Esophagus squamous epithelium (tissue), 5 donors: Measurements from ENCODE around the gene FAM171A2. TPM values are rescaled to one million over a fixed set of nuclear protein-coding genes. Genes with fewer than 3 reads are reported as not detected.

Experiments
- DNase-seq: peaks from one replicate; lab custom pipeline; 2025; lab: John Stamatoyannopoulos, UW
- H3K27ac ChIP-seq, 4 donors: fragments of 200-600 bp; sonication (generic); one replicate each; pipeline ENCODE4 v1.5.1; 2016 to 2019; ENCODE audit warnings: mild to moderate bottlenecking in 1 of 4
- H3K27me3 ChIP-seq, 4 donors: fragments of 200-600 bp; sonication (generic); 1 replicate in 3 of 4; 2 replicates in 1 of 4; pipeline versions ENCODE4 v1.5.1 to v1.6.0; 2017 to 2021; ENCODE audit warnings: antibody characterized with exemption in 1 of 4
- H3K36me3 ChIP-seq, 3 donors: fragments of 200-600 bp; sonication (generic); one replicate each; pipeline ENCODE4 v1.5.1; 2016 to 2019
- H3K4me1 ChIP-seq, 3 donors: fragments of 200-600 bp; sonication (generic); one replicate each; pipeline ENCODE4 v1.5.1; 2017 to 2019
- H3K4me3 ChIP-seq, 4 donors: fragments of 200-600 bp; sonication (generic); 1 replicate in 3 of 4; 2 replicates in 1 of 4; pipeline ENCODE4 v1.5.1; 2016 to 2019; ENCODE audit warnings: mild to moderate bottlenecking in 2 of 4, moderate library complexity in 1 of 4
- H3K9me3 ChIP-seq, 3 donors: fragments of 200-600 bp; sonication (generic); one replicate each; pipeline ENCODE4 v1.5.1; 2016 to 2019
- POLR2A ChIP-seq, 4 donors: fragments of 450-650 bp; IDR thresholded peaks; one replicate each; pipeline ENCODE4 v1.6.1; 2017; ENCODE audit warnings: antibody characterized with exemption in 4 of 4, mild to moderate bottlenecking in 4 of 4, moderate library complexity in 3 of 4
- WGBS, 2 donors: methylation state at CpG; one replicate each; pipeline ENCODE4 v1.1.5; 2018; 5-methylcytosine and 5-hydroxymethylcytosine counted together
- intact Hi-C: fragments of 100-400 bp; cut with DNase I; formaldehyde crosslinking; loops from one replicate; pipeline ENCODE4 v1.15.0; 2022
- total RNA-seq, 4 donors: library from RNA; depleted of rRNA; stranded (reverse); fragments of >200 nt; gene quantifications; one replicate each; pipeline ENCODE4 v1.1.0, GENCODE V29; 2016
- TF ChIP-seq, protein P1 (sequence below), 6 experiments: fragments of 450-650 bp in 4 of 6; fragments of 200-600 bp in 2 of 6; sonication (generic) in 2 of 6; IDR thresholded peaks; one replicate each; pipeline ENCODE4 v1.5.1; 2016 to 2019; ENCODE audit warnings: antibody characterized with exemption in 6 of 6, mild to moderate bottlenecking in 4 of 6, moderate library complexity in 4 of 6
- donor health status: DM: yes; HTN: yes; CAD: no.

Gene FAM171A2
- total RNA-seq, 4 donors from 2014 or later = 0.35 to 17.4 (median 3.2) TPM

- intact Hi-C loops = no loop called here
- Histone ChIP-seq H3K4me1 (peaks cover 3 to 34% (median 14%) of the 10 kb centered on the region in 3 donors), H3K9me3 (no peaks in the 10 kb centered on the region), H3K4me3 (no peak overlapping the region), H3K27me3 (peaks cover 0 to 14% (median 0%) of the 10 kb centered on the region in 4 donors), H3K27ac (no peak overlapping the region), H3K36me3 (no peaks in the 10 kb centered on the region)
- DNase-seq = no peak
- WGBS, 2 donors = 44 to 53% methylated on average over 5 to 6 of the region's 6 CpGs
- TF ChIP-seq, protein P1, sequence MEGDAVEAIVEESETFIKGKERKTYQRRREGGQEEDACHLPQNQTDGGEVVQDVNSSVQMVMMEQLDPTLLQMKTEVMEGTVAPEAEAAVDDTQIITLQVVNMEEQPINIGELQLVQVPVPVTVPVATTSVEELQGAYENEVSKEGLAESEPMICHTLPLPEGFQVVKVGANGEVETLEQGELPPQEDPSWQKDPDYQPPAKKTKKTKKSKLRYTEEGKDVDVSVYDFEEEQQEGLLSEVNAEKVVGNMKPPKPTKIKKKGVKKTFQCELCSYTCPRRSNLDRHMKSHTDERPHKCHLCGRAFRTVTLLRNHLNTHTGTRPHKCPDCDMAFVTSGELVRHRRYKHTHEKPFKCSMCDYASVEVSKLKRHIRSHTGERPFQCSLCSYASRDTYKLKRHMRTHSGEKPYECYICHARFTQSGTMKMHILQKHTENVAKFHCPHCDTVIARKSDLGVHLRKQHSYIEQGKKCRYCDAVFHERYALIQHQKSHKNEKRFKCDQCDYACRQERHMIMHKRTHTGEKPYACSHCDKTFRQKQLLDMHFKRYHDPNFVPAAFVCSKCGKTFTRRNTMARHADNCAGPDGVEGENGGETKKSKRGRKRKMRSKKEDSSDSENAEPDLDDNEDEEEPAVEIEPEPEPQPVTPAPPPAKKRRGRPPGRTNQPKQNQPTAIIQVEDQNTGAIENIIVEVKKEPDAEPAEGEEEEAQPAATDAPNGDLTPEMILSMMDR (IDR thresholded peaks at IDR 0.05) = no peak
- no peak for TF ChIP-seq POLR2A (IDR thresholded peaks at IDR 0.05)
Observed at GRCh38 chr17:44360144-44360533, 3.5 kb downstream of the FAM171A2 start.

- 84 to 89% methylated on average over 6 to 10 of the region's 14 CpGs for WGBS, 2 donors
- H3K27ac ChIP-seq = no peak overlapping the region
- H3K36me3 ChIP-seq = no peaks in the 10 kb centered on the region
- no peak overlapping the region for H3K4me3 ChIP-seq
- H3K4me1 ChIP-seq = peaks cover 3 to 34% (median 14%) of the 10 kb centered on the region in 3 donors
- DNase-seq = no peak
- no peaks in the 10 kb centered on the region for H3K9me3 ChIP-seq
- TF ChIP-seq, protein P1 (IDR thresholded peaks at IDR 0.05) = no peak
- no peak for TF ChIP-seq POLR2A (IDR thresholded peaks at IDR 0.05)
- H3K27me3 ChIP-seq = peaks cover 0 to 9% (median 0%) of the 10 kb centered on the region in 4 donors
- intact Hi-C loops = no loop called here
Observed at GRCh38 chr17:44359458-44360143, 4.1 kb downstream of the FAM171A2 start.

DNA sequence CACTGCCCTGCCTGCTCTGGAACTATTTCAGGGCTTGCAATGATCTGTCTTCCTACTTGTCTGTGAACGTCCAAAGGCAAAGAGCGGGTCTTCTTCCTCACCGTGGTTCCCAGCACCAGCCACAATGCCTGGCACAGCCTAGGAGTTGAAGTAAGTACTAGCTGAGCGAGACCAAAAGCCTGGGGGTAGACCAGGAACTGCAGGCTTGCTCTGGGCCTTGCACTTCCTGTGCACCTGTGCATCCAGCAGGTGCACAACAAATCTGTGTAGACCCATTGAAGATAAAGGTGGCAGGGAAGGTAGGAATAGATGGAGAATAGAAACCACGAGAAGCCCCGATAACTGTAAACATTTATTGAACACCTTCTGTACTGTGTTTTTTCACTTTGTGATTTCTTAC lies 4.6 kb downstream of the FAM171A2 start:
- WGBS, 2 donors = 58 to 68% methylated on average over 3 to 4 of the region's 6 CpGs
- Histone ChIP-seq H3K9me3 (no peaks in the 10 kb centered on the region), H3K4me3 (no peak overlapping the region), H3K27me3 (peaks cover 0 to 8% (median 0%) of the 10 kb centered on the region in 4 donors), H3K4me1 (peaks cover 3 to 33% (median 13%) of the 10 kb centered on the region in 3 donors), H3K27ac (no peak overlapping the region), H3K36me3 (no peaks in the 10 kb centered on the region)
- DNase-seq = no peak
- intact Hi-C loops = no loop called here
- no peak for TF ChIP-seq POLR2A (IDR thresholded peaks at IDR 0.05)
- TF ChIP-seq, protein P1 (IDR thresholded peaks at IDR 0.05) = no peak

DNA sequence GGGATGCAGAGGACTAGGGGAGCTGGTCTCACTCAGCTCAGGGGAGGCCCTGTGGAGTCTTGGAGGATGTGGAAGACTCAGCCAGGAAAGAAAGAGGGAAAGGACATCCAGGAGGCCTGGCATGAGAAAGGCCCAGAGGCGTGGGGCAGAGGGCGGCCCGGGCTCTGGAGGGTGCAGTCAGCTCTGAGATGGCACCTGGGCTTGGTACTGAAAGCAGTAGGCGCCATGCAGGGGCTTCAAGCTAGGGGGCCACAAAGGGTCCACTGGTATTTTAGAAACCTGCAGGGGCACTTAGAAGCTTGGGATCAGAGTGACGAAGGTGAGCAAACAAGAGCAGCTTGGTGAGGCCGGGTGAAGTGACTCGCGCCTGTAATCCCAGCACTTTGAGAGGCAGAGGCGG lies 5.6 kb downstream of the FAM171A2 start:
- H3K4me1 ChIP-seq = peaks cover 3 to 31% (median 10%) of the 10 kb centered on the region in 3 donors
- H3K4me3 ChIP-seq = no peak overlapping the region
- no peak overlapping the region for H3K27ac ChIP-seq
- intact Hi-C loops = no loop called here
- peaks cover 0 to 5% (median 2%) of the 10 kb centered on the region in 3 donors for H3K36me3 ChIP-seq
- TF ChIP-seq, protein P1 (IDR thresholded peaks at IDR 0.05) = no peak
- no peak for TF ChIP-seq POLR2A (IDR thresholded peaks at IDR 0.05)
- DNase-seq = no peak
- H3K27me3 ChIP-seq = peaks cover 0 to 8% (median 0%) of the 10 kb centered on the region in 4 donors
- no peaks in the 10 kb centered on the region for H3K9me3 ChIP-seq
- 68 to 81% methylated on average over 6 to 9 of the region's 9 CpGs for WGBS, 2 donors

DNA sequence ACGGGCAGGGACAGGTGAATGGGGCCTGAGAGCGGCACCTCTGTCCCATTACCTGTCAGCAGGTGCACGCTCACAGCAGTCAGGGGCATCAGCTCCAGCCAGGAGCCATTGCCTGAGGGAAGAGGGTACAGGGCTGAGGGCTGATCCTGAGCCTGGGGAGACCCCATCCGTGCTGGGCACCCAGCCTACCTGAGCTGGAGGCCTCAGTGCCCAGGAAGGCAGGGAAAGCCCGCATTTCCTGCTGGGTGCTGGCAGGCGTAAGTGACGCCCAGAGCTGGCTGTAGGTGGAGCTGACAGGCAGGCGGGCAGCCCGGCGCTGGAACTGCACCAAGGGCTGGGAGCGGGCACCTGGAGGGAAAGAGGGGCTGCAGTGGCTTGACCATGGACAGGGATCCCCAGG lies 7.4 kb downstream of the FAM171A2 start:
- no peak overlapping the region for H3K4me3 ChIP-seq
- 58% methylated on average over 7 of the region's 11 CpGs; no CpG with 5 or more reads in 1 of the 2 donors for WGBS, 2 donors
- intact Hi-C loops = no loop called here
- no peak for DNase-seq
- TF ChIP-seq, protein P1 (IDR thresholded peaks at IDR 0.05) = no peak
- no peak for TF ChIP-seq POLR2A (IDR thresholded peaks at IDR 0.05)
- no peaks in the 10 kb centered on the region for H3K27me3 ChIP-seq
- H3K4me1 ChIP-seq = peaks cover 0 to 14% (median 4%) of the 10 kb centered on the region in 3 donors
- H3K36me3 ChIP-seq = peaks cover 15 to 23% (median 21%) of the 10 kb centered on the region in 3 donors
- H3K27ac ChIP-seq = no peak overlapping the region
- no peaks in the 10 kb centered on the region for H3K9me3 ChIP-seq
